T-cell (primary cell): ENCODE results near the gene CPN2. TPM values are rescaled to one million over a fixed set of nuclear protein-coding genes. Genes with fewer than 3 reads are reported as not detected.
A peak's percentile ranks its signal among the peaks of the same experiment; 100 is the strongest.

ENCODE experiments used
- ATAC-seq, 4 experiments: fragments of 200-7000 bp in 3 of 4; fragments of 150-1000 bp in 1 of 4; cut with Tn5 transposase; replicated peaks in 1 of 4; 1 replicate in 3 of 4; 2 replicates in 1 of 4; pipeline ENCODE4 v1.10.0; 2021; ENCODE audit warnings: moderate library complexity in 3 of 4, mild to moderate bottlenecking in 2 of 4, moderate number of reproducible peaks in 1 of 4
- CTCF ChIA-PET, 2 donors: fragments of 300-600 bp; sonication (Branson Sonifier 250); formaldehyde crosslinking; loops; one replicate each; lab custom pipeline; 2022; ENCODE audit warnings: antibody characterized with exemption in 2 of 2; lab: Charles Lee
- POLR2A ChIA-PET, 2 donors: fragments of 300-600 bp; sonication (Branson Sonifier 250); formaldehyde crosslinking; loops; one replicate each; lab custom pipeline; 2022; ENCODE audit warnings: antibody characterized with exemption in 2 of 2; lab: Charles Lee
- DNase-seq, 35 experiments: peaks; one replicate each; pipeline versions ENCODE4 v3.0.0 to v3.0.0-alpha.2; 2013 to 2023
- H3K27ac ChIP-seq: one replicate; pipeline ENCODE4 v1.5.1; 2013; ENCODE audit warnings: low read length
- H3K27me3 ChIP-seq, 2 experiments: replicated peaks in 1 of 2; 1 replicate in 1 of 2; 2 replicates in 1 of 2; pipeline versions ENCODE4 v1.6.1 to v1.7.0; 2013; ENCODE audit warnings: low read length in 1 of 2, mixed read lengths in 1 of 2; ENCODE audit not compliant: control insufficient read depth in 2 of 2, insufficient read depth in 2 of 2; ENCODE audit errors: extremely low read depth in 1 of 2
- H3K36me3 ChIP-seq, 2 donors: 1 replicate in 1 of 2; 2 replicates in 1 of 2; pipeline versions ENCODE4 v1.6.1 to v1.7.0; 2013; ENCODE audit warnings: low read length in 1 of 2; ENCODE audit not compliant: control insufficient read depth in 2 of 2, insufficient read depth in 1 of 2; ENCODE audit errors: extremely low read depth in 1 of 2
- H3K4me1 ChIP-seq, 2 experiments: 1 replicate in 1 of 2; 2 replicates in 1 of 2; pipeline versions ENCODE4 v1.6.1 to v1.7.0; 2013; ENCODE audit warnings: low read length in 2 of 2, mixed read lengths in 1 of 2; ENCODE audit not compliant: insufficient read depth in 2 of 2, control insufficient read depth in 1 of 2; ENCODE audit errors: extremely low read depth in 1 of 2
- H3K4me3 ChIP-seq, 2 donors: 1 replicate in 1 of 2; 2 replicates in 1 of 2; pipeline versions ENCODE4 v1.5.1 to v1.7.0; 2013; ENCODE audit warnings: mild to moderate bottlenecking in 2 of 2, low read length in 1 of 2, moderate library complexity in 1 of 2; ENCODE audit not compliant: control insufficient read depth in 1 of 2; ENCODE audit errors: extremely low read depth in 1 of 2
- H3K9me3 ChIP-seq: 2 replicates; pipeline ENCODE4 v1.7.0; 2013
- H3K27ac Mint-ChIP-seq, 2 donors: one replicate each; pipeline ENCODE4 v1.8.0; 2020 to 2021; ENCODE audit warnings: mild to moderate bottlenecking in 2 of 2, mixed read lengths in 2 of 2
- H3K27me3 Mint-ChIP-seq, 2 donors: one replicate each; pipeline ENCODE4 v1.8.0; 2021 to 2022; ENCODE audit warnings: mixed read lengths in 2 of 2
- H3K36me3 Mint-ChIP-seq: one replicate; pipeline ENCODE4 v1.8.0; 2021; ENCODE audit warnings: mixed read lengths
- H3K4me1 Mint-ChIP-seq, 3 donors: one replicate each; pipeline ENCODE4 v1.8.0; 2020 to 2022; ENCODE audit warnings: mixed read lengths in 3 of 3, mild to moderate bottlenecking in 1 of 3
- H3K4me3 Mint-ChIP-seq, 3 donors: one replicate each; pipeline ENCODE4 v1.8.0; 2020 to 2022; ENCODE audit warnings: mild to moderate bottlenecking in 3 of 3, mixed read lengths in 3 of 3, moderate library complexity in 3 of 3
- H3K9me3 Mint-ChIP-seq, 3 donors: one replicate each; pipeline ENCODE4 v1.8.0; 2020 to 2022; ENCODE audit warnings: mixed read lengths in 3 of 3
- WGBS: methylation state at CpG from one replicate; pipeline ENCODE4 v1.1.5; 2013; ENCODE audit warnings: missing lambda C conversion rate; ENCODE audit not compliant: insufficient coverage; 5-methylcytosine and 5-hydroxymethylcytosine counted together
- total RNA-seq, 35 experiments: library from RNA in 6 of 35; stranded (reverse) in 6 of 35; fragments of 120-200 nt in 1 of 35; gene quantifications; one replicate each; pipeline versions ENCODE4 v1.2.1 to v1.2.4 and lab custom pipeline; 2013 to 2026

Gene CPN2
- total RNA-seq, 5 donors from 2014 or later (not counting 1 experiment from before 2014, with no cell fraction given), result 0.12 to 0.13 TPM; not detected in 3

- ChIA-PET POLR2A (interaction anchor here in 1 of 2 donors (0.9 kb wide), 1 partner anchor 9 kb away, joined by 4 read pairs; no protein-coding TSS in a partner anchor), CTCF (interaction anchor here in 1 of 2 donors (0.8 kb wide), 1 partner anchor 645 kb away, joined by 3 read pairs; no protein-coding TSS in a partner anchor)
- Histone ChIP-seq H3K4me3 (no peak overlapping the region), H3K36me3 (no peaks in the 10 kb centered on the region), H3K27me3 (peaks cover 0 to 43% of the 10 kb centered on the region in 2 experiments), H3K27ac (no peak overlapping the region), H3K4me1 (peaks cover 2 to 14% of the 10 kb centered on the region in 2 experiments), H3K9me3 (no peaks in the 10 kb centered on the region)
- H3K4me1 Mint-ChIP-seq, result peaks cover 16 to 26% (median 17%) of the 10 kb centered on the region in 3 donors
- WGBS, result 89% methylated on average over 2 of the region's 3 CpGs
- ATAC-seq, result no peak
- no peaks in the 10 kb centered on the region for H3K36me3 Mint-ChIP-seq
- peaks cover 0 to 8% (median 6%) of the 10 kb centered on the region in 3 donors for H3K9me3 Mint-ChIP-seq
- peaks cover 9 to 26% of the 10 kb centered on the region in 2 donors for H3K27me3 Mint-ChIP-seq
- H3K27ac Mint-ChIP-seq, result no peak overlapping the region
- DNase-seq, result no peak
- H3K4me3 Mint-ChIP-seq, result no peak overlapping the region
These were observed 32.5 kb downstream of the CPN2 start for GRCh38 chr3:194318511-194319161.

DNA sequence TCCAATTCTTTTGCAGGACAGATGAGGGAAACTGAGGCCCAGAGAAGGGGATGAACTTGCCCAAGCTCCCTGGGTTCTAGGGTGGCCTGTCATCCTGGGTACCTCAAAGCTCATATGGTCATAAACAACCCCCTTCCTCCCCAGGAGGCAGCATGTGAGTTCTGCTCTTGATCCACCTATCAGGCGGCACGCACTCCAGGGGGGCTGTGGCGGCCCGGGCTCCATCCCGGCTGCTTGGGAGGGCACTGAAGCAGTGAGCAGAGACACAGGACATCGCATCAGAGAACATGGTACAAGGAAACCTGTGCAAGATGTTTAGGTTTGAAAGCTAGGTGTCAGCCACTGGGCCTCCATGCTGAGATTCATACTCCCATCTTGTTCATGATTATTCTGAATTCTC, 34.2 kb downstream of the CPN2 start:
- DNase-seq, result no peak
- ChIA-PET CTCF (interaction anchor here (1.2 to 3.5 kb wide), 5 partner anchors 10 to 653 kb away, joined by 4 to 48 read pairs (median 12); no protein-coding TSS in a partner anchor), POLR2A (no interaction called here)
- Histone ChIP-seq H3K27me3 (peaks cover 0 to 42% of the 10 kb centered on the region in 2 experiments), H3K27ac (no peak overlapping the region), H3K36me3 (no peaks in the 10 kb centered on the region), H3K9me3 (no peaks in the 10 kb centered on the region), H3K4me1 (peaks cover 2 to 17% of the 10 kb centered on the region in 2 experiments), H3K4me3 (no peak overlapping the region)
- Mint-ChIP-seq H3K27ac (no peak overlapping the region), H3K4me1 (peaks cover 12 to 18% (median 13%) of the 10 kb centered on the region in 3 donors), H3K36me3 (no peaks in the 10 kb centered on the region), H3K9me3 (peaks cover 0 to 8% (median 6%) of the 10 kb centered on the region in 3 donors), H3K27me3 (peaks cover 9 to 26% of the 10 kb centered on the region in 2 donors), H3K4me3 (peak overlapping the region in 1 of 3 donors; percentile 85)
- 100% methylated on average over 1 of the region's 6 CpGs for WGBS
- no peak for ATAC-seq

DNA sequence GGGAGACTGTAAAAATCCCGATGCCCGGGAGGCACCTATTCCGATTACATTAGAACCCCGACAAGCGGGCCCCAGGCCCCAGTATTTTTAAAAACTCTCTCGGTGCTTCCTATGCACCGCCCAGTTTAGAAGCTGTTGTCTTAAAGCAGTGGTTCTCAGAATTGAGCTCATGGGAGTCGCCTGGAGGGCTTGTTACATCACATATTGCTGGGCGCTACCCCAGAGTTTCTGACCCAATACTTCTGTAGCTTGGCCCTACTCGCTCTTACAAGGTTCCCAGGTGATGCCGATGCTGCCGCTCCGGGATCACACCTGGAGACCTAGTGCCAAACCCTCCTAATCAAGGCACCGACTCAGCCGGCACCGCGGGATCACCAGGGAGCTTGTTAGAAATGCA, 35.2 kb downstream of the CPN2 start:
- Mint-ChIP-seq H3K27me3 (peaks cover 9 to 26% of the 10 kb centered on the region in 2 donors), H3K36me3 (no peaks in the 10 kb centered on the region), H3K4me3 (peak overlapping the region; percentile 11 to 85 (median 41)), H3K9me3 (peaks cover 0 to 8% (median 6%) of the 10 kb centered on the region in 3 donors), H3K4me1 (peaks cover 12 to 17% (median 13%) of the 10 kb centered on the region in 3 donors), H3K27ac (no peak overlapping the region)
- H3K4me3 ChIP-seq, result peak overlapping the region; percentile 6 to 52
- no peaks in the 10 kb centered on the region for H3K36me3 ChIP-seq
- H3K27me3 ChIP-seq, result peaks cover 0 to 42% of the 10 kb centered on the region in 2 experiments
- WGBS, result 26% methylated on average over 8 of the region's 17 CpGs
- POLR2A ChIA-PET, result interaction anchor here in 1 of 2 donors (0.6 kb wide), 1 partner anchor 179 kb away, joined by 3 read pairs; no protein-coding TSS in a partner anchor
- peaks cover 2 to 17% of the 10 kb centered on the region in 2 experiments for H3K4me1 ChIP-seq
- H3K27ac ChIP-seq, result no peak overlapping the region
- DNase-seq (no peak), ATAC-seq (peak; percentile 36 to 59 (median 52))
- H3K9me3 ChIP-seq, result no peaks in the 10 kb centered on the region
- CTCF ChIA-PET, result interaction anchor here (0.5 to 3.5 kb wide), 16 partner anchors 10 to 652 kb away, joined by 3 to 48 read pairs (median 4); no protein-coding TSS in a partner anchor

DNA sequence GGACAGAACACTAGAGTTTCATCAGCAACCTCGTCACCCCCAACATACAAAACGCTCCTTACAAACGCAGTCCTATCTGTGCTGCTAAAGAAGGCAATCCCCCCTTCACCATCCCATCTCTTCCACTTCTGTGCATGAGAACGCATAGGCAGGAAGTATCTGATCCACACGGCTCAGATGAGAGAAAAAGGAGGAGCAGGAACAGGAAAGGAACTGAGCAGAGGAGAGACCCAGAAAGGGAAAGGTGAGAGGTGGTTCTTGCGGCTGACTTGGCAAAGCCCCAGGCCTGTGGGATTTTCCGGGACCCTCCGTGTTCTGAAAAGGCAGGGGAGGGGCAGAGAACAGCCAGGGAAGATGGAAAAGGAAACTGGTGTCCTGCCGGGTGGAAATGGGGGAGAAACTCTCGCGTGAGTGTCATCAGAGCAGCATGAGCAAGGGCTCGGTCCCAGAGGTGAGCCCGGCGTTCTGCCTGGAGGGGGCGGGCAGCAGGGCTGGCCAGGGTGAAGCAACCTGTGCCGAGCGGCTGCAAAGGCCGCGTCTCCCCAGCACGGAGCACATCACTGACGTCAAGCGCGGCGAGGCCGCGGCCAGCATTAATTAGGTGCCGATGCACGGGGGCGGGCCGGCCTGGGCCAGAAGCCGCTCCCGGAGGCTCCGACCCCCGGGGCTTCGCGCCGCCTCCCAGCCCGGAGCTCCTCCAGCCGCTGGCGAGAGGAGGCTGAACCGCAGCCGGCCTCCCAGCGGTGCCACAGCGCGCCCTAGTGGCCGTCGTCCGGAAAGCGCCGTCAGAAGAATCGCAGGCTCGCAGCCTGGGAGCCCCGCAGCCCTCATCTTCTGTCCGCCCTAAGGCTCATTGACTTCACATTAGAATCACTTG, 35.8 kb downstream of the CPN2 start:
- H3K27ac ChIP-seq, result no peak overlapping the region
- Mint-ChIP-seq H3K36me3 (no peaks in the 10 kb centered on the region), H3K4me3 (peak overlapping the region; percentile 69 to 85 (median 80)), H3K27me3 (peaks cover 9 to 26% of the 10 kb centered on the region in 2 donors), H3K9me3 (peaks cover 0 to 8% (median 6%) of the 10 kb centered on the region in 3 donors), H3K27ac (no peak overlapping the region), H3K4me1 (peaks cover 12 to 17% (median 13%) of the 10 kb centered on the region in 3 donors)
- H3K4me3 ChIP-seq, result peak overlapping the region; percentile 52 to 66
- H3K4me1 ChIP-seq, result peaks cover 2 to 17% of the 10 kb centered on the region in 2 experiments
- no peaks in the 10 kb centered on the region for H3K36me3 ChIP-seq
- ATAC-seq, result peak; percentile 87 to 91 (median 90)
- peak; percentile 30 to 89 (median 74) for DNase-seq
- POLR2A ChIA-PET, result no interaction called here
- peaks cover 0 to 42% of the 10 kb centered on the region in 2 experiments for H3K27me3 ChIP-seq
- CTCF ChIA-PET, result interaction anchor here (0.5 to 3.5 kb wide), 17 partner anchors 8 to 651 kb away, joined by 3 to 48 read pairs (median 3); no protein-coding TSS in a partner anchor
- under 1% methylated on average over 51 of the region's 54 CpGs for WGBS
- H3K9me3 ChIP-seq, result no peaks in the 10 kb centered on the region

GRCh38 chr3:194314388-194315068, 36.6 kb downstream of the CPN2 start:
- no peaks in the 10 kb centered on the region for H3K36me3 Mint-ChIP-seq
- H3K9me3 Mint-ChIP-seq, result peaks cover 0 to 8% (median 6%) of the 10 kb centered on the region in 3 donors
- Histone ChIP-seq H3K9me3 (no peaks in the 10 kb centered on the region), H3K4me1 (peaks cover 2 to 17% of the 10 kb centered on the region in 2 experiments), H3K27ac (no peak overlapping the region), H3K4me3 (no peak overlapping the region), H3K27me3 (peaks cover 0 to 42% of the 10 kb centered on the region in 2 experiments), H3K36me3 (no peaks in the 10 kb centered on the region)
- ATAC-seq, result no peak
- peaks cover 9 to 26% of the 10 kb centered on the region in 2 donors for H3K27me3 Mint-ChIP-seq
- peak overlapping the region; percentile 69 to 85 (median 80) for H3K4me3 Mint-ChIP-seq
- DNase-seq, result no peak
- 96% methylated on average over 8 of the region's 13 CpGs for WGBS
- no peak overlapping the region for H3K27ac Mint-ChIP-seq
- peaks cover 12 to 17% (median 13%) of the 10 kb centered on the region in 3 donors for H3K4me1 Mint-ChIP-seq
- POLR2A ChIA-PET, result no interaction called here
- CTCF ChIA-PET, result interaction anchor here (1.0 to 3.5 kb wide), 2 partner anchors 536 to 649 kb away, joined by 3 to 37 read pairs; no protein-coding TSS in a partner anchor
